ENCODE results near the gene TPMT.

- TF ChIP-seq EP300 (IDR thresholded peaks at IDR 0.05; ENCODE audit: borderline replicate concordance), result no peak
- TF ChIP-seq NFIC (IDR thresholded peaks at IDR 0.05), result no peak
- no peak for TF ChIP-seq TAF1 (IDR thresholded peaks at IDR 0.05; ENCODE audit: low read depth)
- TF ChIP-seq CREB1 (IDR thresholded peaks at IDR 0.05; ENCODE audit: low read depth), result no peak
- no peak for TF ChIP-seq TEAD4 (IDR thresholded peaks at IDR 0.05)
- no peak for TF ChIP-seq TCF12 (IDR thresholded peaks at IDR 0.05; ENCODE audit: low read depth)
- TF ChIP-seq MAX (IDR thresholded peaks at IDR 0.05), result no peak
- TF ChIP-seq, protein P1, sequence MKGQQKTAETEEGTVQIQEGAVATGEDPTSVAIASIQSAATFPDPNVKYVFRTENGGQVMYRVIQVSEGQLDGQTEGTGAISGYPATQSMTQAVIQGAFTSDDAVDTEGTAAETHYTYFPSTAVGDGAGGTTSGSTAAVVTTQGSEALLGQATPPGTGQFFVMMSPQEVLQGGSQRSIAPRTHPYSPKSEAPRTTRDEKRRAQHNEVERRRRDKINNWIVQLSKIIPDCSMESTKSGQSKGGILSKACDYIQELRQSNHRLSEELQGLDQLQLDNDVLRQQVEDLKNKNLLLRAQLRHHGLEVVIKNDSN (IDR thresholded peaks at IDR 0.05), result no peak
- TF ChIP-seq REST (IDR thresholded peaks at IDR 0.05; ENCODE audit: low read depth), result no peak
- TF ChIP-seq YY1 (IDR thresholded peaks at IDR 0.05; ENCODE audit: low read depth), result no peak
- TF ChIP-seq CEBPB (IDR thresholded peaks at IDR 0.05), result no peak
- no peak for TF ChIP-seq RAD21 (IDR thresholded peaks at IDR 0.05; ENCODE audit: low read depth)
- no peak for TF ChIP-seq FOXM1 (IDR thresholded peaks at IDR 0.05; ENCODE audit: borderline replicate concordance, low read depth)
- TF ChIP-seq EGR1 (IDR thresholded peaks at IDR 0.05), result no peak
Measured at GRCh38 chr6:18080544-18080943, 74.3 kb downstream of the TPMT start.
